Inflammatory macrophage (primary cell): ENCODE measurements around the gene PORCN.
"Not testable (repeated sequence)": the region's sequence is repeated elsewhere in the genome, so short reads cannot be mapped to it uniquely, and the experiment has no call there.

Experiments used
- DNase-seq, 2 donors: peaks; one replicate each; pipeline ENCODE4 v3.0.0-alpha.2; 2020 to 2022

Gene PORCN

DNA sequence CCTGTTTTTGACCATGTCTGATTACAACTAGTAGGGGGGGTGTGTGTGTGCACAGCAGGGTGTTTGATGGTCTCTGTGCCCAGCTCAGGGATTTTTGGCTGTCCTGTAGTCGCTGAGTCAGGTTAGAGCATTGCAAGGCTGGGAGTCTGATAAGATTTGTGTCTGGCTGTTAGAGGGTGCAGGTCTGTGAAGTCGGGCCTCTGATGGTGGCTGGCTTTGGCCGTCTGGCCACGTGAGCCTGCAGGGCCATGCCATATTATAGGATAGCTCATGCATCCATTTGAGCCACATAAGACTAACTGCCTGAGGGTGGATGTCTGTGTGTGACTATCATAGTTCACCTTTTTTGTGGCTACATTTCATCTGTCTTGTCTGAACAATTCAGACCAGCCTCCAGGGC, 4.9 kb downstream of the PORCN start:
- DNase-seq = no peak

DNA sequence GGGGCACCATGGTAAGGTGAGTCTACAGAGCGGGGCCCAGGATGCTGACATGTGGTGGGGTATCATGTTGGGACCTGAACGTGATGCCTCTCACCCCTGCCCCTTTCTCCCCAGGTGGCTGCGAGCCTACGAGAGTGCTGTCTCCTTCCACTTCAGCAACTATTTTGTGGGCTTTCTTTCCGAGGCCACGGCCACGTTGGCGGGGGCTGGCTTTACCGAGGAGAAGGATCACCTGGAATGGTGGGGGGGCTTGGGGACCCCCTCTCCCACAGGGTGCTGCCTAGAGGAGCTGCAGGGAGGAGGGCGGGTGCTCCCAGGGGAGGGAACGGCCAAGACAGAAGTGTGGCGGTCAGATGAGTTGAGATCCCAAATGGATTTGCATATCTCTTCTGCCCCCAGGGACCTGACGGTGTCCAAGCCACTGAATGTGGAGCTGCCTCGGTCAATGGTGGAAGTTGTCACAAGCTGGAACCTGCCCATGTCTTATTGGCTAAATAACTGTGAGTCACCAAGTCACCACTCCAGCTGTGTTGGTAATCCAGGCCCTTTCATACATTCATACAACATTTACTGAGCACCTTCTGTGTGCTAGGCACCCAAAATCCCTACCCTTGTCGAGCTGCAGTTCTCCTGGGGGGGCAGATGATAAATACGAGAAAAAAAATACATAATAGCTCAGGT, 5.5 kb downstream of the PORCN start:
- no peak for DNase-seq

DNA sequence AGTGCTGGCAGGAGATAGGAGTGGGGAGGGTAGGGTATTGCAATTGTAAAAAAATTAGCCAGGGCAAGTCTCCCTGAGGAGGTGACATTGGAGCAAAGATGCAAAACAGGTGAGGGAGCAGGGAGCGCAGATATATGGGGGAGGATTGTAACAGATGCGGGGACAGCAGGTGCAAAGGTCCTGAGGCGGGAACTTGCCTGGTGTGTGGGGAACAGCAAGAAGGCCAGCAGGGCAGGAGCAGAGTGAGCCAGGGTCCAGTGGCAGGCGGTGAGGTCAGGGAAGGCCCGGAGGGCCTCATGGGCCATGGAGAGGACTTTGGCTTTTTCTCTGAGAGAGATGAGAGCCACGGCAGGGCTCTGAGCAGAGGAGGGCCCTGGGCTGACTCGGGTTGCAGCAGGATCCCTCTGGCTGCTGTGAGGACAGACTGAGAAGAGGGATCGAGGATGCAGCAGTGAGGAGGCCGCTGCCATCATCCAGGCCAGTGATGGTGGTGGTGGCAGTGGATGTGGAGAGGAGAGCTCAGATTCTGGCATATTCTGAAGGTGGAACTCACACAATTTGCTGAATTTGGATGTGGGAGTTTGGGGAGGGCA, 6.2 kb downstream of the PORCN start:
- DNase-seq = no peak

DNA sequence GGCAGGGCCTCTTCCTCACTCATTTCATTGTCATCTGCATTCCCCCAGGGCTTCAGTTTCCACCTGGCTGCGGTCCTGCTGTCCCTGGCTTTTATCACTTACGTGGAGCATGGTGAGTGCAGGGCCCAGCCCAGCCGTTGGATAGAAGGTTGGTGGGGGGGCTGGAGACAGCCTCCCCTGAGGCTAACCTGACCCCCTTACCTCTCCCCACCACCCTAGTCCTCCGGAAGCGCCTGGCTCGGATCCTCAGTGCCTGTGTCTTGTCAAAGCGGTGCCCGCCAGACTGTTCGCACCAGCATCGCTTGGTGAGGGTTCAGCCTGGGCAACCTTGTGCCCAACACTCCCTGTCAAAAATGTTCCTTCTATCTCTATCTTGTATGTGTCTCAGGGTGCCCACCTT, 7.0 kb downstream of the PORCN start:
- DNase-seq = no peak

DNA sequence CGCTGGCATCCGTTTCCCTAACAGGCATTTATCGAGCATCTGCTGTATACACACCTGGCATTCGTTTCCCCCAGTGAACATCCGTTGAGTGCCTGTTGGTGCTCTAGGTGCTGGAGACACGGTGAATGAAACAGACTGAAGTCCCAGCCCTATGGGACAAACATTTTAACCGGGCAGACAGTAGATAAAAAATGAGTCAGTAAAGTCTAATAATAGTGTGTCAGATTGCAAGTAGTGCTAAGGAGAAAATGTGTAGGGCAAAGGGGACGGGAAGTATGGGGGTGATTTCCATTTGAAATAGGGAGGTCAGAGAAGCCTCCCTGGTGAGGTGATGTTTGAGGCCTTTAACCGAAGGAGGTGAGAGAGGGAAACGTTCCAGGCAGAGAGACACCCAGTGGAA, 7.5 kb downstream of the PORCN start:
- DNase-seq = no peak

DNA sequence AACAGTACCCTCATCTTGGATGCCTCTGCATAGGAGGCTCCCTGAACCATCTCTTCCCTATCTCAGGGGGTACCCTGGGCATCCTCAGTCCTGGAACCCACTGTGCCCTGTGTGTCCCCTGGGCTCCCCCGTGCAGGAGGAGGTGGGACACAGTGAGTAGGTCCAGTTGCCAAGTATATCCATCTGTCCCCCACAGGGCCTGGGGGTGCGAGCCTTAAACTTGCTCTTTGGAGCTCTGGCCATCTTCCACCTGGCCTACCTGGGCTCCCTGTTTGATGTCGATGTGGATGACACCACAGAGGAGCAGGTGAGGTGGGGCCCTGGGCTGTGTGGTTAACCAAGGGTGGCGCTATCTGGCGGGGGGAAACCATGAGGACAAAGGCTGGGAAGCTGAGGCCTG, 8.2 kb downstream of the PORCN start:
- DNase-seq = no peak

DNA sequence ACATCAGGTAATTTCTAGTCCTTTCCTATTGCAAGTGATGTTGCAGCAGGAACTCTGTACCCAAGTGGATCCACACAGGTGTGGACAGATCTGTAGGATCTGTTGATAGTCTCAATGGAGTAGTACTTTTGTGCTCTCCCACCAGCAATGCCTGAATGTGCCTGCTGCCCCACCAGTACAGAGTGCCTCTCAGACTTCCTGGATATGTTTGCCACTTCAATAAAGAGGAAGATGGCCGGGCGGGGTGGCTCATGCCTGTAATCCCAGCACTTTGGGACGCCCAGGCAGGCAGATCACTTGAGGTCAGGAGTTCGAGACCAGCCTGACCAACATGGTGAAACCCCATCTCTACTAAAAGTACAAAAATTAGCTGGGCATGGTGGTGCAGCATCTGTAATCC, 10.7 kb downstream of the PORCN start:
- DNase-seq = peak; percentile 25 to 29

DNA sequence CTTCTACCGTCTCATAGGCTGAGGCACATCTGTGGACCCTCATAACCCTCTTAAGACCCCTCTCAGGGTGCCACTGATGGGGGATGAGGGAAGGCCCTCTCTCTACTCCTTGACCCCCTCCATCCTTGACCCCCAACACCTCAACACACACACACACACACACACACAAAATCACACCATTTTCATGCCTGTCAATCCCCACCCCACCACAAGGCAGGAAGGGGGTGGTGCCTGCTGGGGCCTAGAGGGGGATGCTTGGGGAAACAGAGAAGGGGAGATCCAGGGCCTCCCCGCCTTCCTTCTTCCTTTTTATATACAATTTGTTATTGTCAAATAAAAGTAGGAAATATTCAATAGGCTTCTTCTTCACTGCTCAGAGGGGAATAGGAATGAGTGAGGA, 11.7 kb downstream of the PORCN start:
- DNase-seq = no peak

DNA sequence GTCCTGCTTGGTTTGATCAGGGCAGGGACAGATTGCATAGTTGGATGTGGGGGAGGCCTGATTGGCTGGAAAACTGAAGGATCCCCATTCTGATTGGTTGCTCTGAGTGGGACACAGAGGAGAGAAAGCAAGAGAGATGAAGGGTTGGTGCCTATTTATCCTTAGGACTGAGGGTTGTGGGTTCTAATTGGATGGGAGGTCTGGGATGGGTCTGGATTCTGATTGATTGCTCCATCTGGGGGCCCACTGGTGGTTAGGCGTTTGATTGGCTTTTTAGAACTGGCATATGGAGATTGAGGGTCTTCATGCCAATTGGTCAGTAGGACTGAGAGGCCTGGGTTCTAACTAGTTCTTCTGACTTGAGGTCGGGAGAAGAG, 12.2 kb downstream of the PORCN start:
- DNase-seq = no peak

DNA sequence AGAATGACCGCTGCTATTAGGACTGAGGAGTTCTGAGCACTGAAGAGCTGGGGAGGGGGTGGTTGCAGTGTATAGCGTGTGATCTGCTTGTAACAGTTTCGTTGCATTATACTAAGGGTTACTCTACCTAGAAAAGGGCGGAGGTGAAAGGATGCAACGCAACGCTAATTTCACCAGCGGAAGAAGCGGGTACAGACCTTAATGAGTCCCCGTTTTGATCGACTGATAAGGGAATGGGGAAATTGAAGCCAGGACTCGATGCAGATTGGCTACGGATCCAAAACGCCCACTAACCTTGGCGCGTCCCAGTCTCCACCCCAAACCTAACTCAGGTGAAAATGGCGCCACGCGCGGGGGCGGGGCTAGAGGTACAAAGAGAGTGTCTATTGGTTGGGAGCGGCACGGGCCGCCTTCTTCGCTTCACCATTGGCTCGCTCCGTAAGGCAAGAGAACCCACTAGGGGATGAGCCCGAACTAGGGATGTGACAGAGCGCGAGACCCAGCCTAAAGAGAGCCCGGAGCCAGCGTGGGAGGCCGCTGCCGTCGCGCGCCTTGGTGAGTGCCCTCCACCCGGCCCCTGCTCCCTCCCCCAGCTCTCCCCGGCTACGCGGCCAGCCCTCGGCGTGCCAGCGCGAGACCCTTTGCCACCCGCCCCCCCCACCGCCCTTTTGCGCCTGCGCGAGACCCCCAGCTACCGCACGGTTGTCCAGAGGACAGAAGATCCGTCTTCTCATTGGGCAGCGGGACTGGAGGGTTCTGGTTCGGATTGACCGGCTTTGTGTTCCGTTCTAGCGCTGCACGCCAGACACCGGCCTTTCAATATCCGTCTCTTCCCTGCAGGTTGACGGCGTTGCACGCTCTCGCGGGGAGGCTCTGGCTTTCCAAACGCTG, 12.8 kb downstream of the PORCN start, which contains the start of gene EBP:
EBP (plus strand) TSS at position 456 of the 891 bp plus-strand sequence. CDS start 1,964 bp downstream, outside the sequence.
- DNase-seq = peak; percentile 93

DNA sequence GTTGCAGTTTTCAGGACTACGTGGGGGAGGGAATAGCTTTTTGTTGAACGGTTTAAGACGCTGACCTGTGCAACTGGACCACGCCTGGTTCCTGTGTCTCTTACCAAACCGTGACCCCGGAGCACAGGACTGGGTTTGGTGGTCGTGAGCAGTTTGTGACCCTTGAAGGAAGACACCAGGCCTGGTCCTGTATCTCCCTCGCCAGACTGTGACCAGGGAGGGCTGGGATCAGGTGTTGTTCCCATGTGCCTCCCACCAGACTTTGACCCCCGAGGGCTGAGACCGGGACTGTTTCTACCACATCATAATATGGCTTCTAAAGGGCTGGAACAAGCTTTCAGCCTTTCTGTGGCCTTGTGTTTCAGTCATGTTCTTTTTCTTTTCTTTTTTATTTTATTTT, 13.5 kb downstream of the PORCN start:
- DNase-seq = no peak

DNA sequence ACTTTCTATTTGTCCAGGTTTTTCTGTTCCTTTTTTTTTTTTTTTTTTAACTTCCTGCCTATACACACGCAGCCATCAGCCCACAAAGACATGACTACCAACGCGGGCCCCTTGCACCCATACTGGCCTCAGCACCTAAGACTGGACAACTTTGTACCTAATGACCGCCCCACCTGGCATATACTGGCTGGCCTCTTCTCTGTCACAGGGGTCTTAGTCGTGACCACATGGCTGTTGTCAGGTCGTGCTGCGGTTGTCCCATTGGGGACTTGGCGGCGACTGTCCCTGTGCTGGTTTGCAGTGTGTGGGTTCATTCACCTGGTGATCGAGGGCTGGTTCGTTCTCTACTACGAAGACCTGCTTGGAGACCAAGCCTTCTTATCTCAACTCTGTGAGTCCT, 14.9 kb downstream of the PORCN start:
- no peak for DNase-seq

DNA sequence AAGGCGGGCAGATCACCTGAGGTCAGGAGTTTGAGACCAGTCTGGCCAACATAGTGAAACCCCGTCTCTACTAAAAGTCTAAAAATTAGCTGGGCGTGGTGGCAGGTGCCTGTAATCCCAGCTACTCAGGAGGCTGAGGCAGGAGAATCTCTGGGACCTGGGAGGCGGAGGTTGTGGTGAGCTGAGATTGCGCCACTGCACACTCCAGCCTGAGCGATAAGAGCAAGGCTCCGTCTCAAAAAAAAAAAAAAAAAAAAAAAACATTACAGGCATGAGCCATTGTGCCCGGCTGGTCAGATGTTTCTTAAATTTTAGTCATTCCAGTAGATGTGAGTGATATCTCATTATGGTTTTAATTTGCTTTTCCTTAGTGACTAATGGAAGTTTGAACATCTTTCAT, 17.1 kb downstream of the PORCN start:
- DNase-seq = not testable (repeated sequence)

DNA sequence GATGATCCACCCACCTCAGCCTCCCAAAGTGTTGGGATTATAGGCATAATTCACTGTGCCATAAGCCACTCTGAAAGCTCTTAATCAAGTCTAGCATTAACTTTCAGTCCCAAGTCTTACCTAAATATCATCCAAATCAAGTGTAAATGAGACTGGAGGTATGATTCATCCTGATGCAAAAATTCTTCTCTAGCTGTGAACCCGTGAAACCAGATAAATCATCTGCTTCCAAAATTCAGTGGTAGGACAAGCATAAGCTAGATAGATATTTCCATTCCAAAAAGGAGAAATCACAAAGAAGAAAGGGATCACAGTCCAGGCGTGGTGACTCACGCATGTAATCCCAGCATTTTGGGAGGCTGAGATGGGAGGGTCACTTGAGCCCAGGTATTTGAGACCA, 21.9 kb downstream of the PORCN start:
- no peak for DNase-seq

DNA sequence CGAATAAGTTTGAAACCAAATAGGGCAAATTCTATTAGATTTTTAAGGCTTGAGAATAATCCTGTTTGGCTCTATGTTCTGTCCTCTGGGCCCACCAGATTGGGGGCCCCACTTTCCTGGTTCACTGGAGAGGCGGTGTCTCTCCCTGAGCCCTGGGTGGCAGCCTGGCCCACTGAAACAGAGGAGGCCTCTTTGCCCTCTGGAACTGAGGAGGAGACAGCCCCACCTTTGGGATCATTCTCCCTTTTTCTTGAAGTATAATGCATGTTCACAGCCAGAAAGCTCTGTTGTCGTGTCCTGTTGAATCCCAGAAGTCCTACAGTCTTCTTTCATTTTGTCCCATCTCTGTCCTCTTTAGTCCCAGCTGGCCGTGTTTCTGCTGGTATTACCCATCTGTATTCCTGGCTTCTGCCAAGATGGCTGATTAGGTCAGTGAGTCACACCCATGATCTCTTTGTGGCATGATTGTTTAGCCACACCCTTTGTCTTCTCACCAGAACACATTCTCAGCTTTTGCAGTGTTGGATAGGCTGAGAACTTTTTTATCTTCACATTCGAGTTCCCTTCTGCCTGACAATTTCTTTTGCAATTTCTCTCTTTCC, 22.7 kb downstream of the PORCN start:
- peak in 1 of 2 donors; percentile 23 for DNase-seq

DNA sequence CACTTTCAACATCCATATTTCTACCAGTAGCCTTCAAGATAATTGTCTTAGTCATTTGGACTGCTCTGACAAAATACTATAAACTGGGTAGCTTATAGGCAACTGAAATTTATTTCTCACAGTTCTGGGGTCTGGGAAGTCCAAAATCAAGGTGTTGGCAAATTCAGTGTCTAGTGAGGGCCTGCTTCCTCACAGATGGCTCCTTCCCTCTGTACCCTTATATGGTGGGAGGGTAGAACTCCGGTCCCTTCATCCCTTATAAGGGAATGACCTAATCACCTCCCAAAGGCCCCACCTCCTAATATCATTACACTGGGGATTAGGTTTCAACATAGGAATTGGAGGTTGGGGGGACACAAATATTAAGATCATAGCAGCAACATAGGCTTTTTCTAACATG, 23.4 kb downstream of the PORCN start:
- no peak for DNase-seq

DNA sequence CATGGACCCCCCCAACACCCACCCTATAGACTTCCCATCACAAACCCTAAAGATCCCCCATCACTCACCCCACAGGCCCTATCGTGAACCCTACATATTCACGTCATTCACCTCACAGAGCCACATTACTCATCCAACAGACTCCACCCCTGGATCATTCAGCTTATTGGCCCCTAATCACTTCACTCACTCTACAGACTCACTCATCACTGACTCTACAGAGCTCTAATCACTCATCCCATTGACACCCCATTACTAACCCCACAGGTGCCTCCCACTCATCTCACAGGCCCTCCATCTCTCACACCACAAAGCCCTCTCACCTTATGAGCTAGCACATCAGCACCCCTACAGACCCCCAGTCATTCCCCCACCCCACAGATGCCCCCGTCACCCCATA, 24.4 kb downstream of the PORCN start:
- DNase-seq = no peak

DNA sequence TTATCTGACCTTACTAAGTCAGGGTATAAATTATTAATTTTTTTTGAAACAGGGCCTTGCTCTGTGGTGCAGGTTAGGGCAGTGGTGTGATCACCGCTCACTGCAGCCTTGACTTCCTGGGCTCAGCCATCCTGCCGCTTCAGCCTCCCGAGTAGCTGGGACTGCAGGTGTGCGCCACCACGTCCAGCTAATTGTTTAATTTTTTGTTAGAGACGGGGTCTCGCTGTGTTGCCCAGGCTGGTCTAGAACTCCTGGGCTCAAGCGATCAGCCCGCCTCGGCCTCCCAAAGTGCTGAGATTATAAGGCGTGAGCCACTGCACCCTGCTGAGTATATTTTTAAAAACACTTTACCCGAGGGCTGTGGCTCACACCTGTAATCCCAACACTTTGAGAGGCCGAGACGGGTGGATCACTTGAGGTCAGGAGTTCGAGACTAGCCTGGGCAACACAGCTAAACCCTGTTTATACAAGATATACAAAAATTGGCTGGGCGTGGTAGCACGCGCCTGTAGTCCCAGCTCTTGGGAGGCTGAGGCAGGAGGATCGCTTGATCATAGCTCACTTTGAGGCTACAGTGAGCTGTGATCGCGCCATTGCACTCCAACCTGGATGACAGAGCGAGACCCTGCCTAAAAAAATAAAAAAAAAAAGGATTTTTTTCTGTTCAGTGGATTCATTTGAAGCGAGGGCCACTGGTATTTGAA, 30.0 kb downstream of the PORCN start:
- no peak for DNase-seq

DNA sequence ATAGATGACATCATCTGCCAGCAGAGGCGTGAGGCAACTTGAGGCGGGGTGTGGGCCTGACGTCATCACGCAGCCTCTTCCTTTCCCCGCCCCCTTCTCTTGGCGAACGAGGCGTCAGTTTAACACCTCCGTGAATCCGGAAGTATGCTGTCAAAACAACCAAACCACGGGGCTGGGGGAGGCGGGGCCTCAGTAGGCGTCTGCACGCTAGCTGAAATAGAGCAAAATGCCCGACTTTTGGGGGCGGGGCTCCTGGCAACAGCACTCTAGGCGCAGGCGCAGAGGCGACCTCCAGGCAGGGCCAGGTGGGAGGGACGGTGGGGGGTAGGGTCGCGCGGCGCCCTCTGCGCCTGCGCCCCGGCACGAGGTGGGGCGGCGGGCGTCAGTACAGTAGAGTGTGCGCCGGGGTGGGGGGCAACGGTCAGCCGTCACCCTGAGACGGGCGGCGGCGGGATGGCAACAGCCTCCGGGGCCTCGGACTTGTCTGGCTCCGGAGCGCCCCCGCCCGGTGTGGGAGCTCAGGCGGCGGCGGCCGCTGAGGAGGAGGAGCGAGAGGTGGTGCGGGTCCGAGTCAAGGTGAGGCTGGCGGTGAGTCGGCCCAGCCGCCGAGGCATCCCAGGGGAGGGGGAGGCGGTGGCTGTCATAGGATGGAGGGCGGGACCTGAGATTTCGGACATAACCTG, 30.7 kb downstream of the PORCN start, which contains the start of gene TBC1D25:
TBC1D25 (plus strand) TSS at position 370 of the 683 bp plus-strand sequence; CDS start at position 454, 84 bp downstream.
- DNase-seq = peak; percentile 97 to 98

DNA sequence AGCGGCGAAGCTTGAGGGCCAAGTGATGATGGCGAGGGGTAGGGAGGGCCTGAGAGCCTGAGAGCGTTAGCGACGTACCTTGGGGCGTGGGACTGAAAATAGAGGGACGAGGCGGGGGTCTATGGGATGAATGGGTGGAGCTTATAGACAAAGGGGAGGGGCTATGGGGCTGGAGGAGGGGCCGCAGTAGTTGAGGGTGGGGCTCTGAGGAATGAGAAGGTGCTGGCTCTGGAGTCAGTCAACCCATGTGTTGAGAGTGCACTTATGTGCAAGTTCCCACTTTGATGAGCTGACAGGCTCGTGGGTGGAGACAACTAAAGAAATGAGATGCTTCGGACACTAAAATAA, 31.2 kb downstream of the PORCN start:
- peak; percentile 58 to 74 for DNase-seq

DNA sequence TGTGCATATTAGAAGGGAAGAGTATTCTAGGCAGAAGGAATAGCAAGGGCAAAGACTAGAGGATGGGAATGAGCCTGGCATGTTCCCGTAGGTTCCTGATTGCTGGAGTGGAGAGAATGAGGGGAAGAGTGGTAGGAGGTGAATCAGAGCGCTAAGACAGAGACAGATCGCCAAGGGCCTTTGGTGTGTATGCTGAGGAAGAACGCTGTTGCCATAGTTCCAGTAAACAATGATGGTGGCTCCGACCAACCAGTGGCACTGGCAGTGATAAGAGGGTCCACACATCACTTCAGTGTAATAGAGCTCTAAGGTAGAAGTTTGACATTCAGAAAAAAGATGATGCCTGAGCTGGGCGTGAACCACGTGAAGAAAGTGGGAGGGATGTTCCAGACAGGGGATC, 31.7 kb downstream of the PORCN start:
- no peak for DNase-seq
